HepG2 (cell line): ENCODE measurements around the gene PDZD2. TPM values are rescaled to one million over a fixed set of nuclear protein-coding genes. Genes with fewer than 3 reads are reported as not detected.

Experiments used
- ATAC-seq: fragments of 200-7000 bp; cut with Tn5 transposase; 3 replicates; pipeline ENCODE4 v1.9.1; 2020; ENCODE audit warnings: mild to moderate bottlenecking, moderate library complexity
- BruUV-seq: library from RNA; stranded (reverse); fragments of 400-500 nt; replicated peaks from 2 replicates; lab custom pipeline; 2021; lab: Mats Ljungman, UMichigan
- CTCF ChIA-PET: fragments of 300-600 bp; formaldehyde crosslinking; extraction: SDS; loops from one replicate; lab custom pipeline; 2021; ENCODE audit warnings: low total read pairs, inconsistent platforms, low intra/inter-chr PET ratio; lab: Yijun Ruan, JAX
- POLR2A ChIA-PET: fragments of 350-600 bp; sonication (Branson Sonifier 250); formaldehyde crosslinking; loops from one replicate; lab custom pipeline; 2020; ENCODE audit warnings: antibody characterized with exemption, inconsistent platforms; lab: Yijun Ruan, JAX
- DNase-seq: peaks from one replicate; pipeline ENCODE4 v3.0.0-alpha.2; 2015; ENCODE audit warnings: low spot score
- FAIRE-seq: peaks from 3 replicates; lab custom pipeline; 2011; peaks lifted over from hg19 to GRCh38; lab: Jason Lieb, UNC
- H2AFZ ChIP-seq: one replicate; pipeline ENCODE4 v1.6.1; 2011; ENCODE audit warnings: low read length, inconsistent platforms
- H3K27ac ChIP-seq: fragments of 300-600 bp; 3 replicates; pipeline ENCODE4 v1.8.0; 2011; ENCODE audit warnings: mixed run types, mild to moderate bottlenecking, mixed read lengths, low read length, inconsistent platforms; ENCODE audit not compliant: insufficient read depth; ENCODE audit errors: extremely low read length
- H3K27me3 ChIP-seq, 2 experiments: fragments of 200-600 bp in 1 of 2; 2 replicates in 1 of 2; 3 replicates in 1 of 2; pipeline versions ENCODE4 v1.6.0 to v1.8.0; 2011; ENCODE audit warnings: low read length in 2 of 2, mild to moderate bottlenecking in 2 of 2, moderate library complexity in 2 of 2, inconsistent platforms in 1 of 2; ENCODE audit not compliant: insufficient read depth in 2 of 2, control insufficient read depth in 1 of 2
- H3K36me3 ChIP-seq, 2 experiments: fragments of 200-600 bp in 1 of 2; replicated peaks in 1 of 2; 2 replicates in 1 of 2; 3 replicates in 1 of 2; pipeline versions ENCODE4 v1.5.1 to v1.8.0; 2011; ENCODE audit warnings: low read length in 2 of 2, inconsistent platforms in 1 of 2; ENCODE audit not compliant: insufficient read depth in 2 of 2, control insufficient read depth in 1 of 2
- H3K4me1 ChIP-seq: 2 replicates; pipeline ENCODE4 v1.5.1; 2012; ENCODE audit warnings: low read length, inconsistent platforms; ENCODE audit not compliant: insufficient read depth
- H3K4me2 ChIP-seq: 2 replicates; pipeline ENCODE4 v1.6.0; 2011; ENCODE audit warnings: low read depth, low read length, inconsistent platforms
- H3K4me3 ChIP-seq, 3 experiments: fragments of 200-600 bp in 1 of 3; sonication (generic), shearing (Covaris generic) in 1 of 3; replicated peaks in 1 of 3; 2 replicates each; pipeline ENCODE4 v1.5.1; 2011 to 2016; ENCODE audit warnings: low read length in 3 of 3, inconsistent platforms in 2 of 3, low read depth in 2 of 3, mild to moderate bottlenecking in 2 of 3, control low read depth in 1 of 3, mixed read lengths in 1 of 3; ENCODE audit not compliant: insufficient read depth in 1 of 3
- H3K79me2 ChIP-seq: one replicate; pipeline ENCODE4 v1.6.1; 2011; ENCODE audit warnings: low read length, inconsistent platforms; ENCODE audit not compliant: insufficient read depth
- H3K9ac ChIP-seq: 2 replicates; pipeline ENCODE4 v1.6.0; 2011; ENCODE audit warnings: mild to moderate bottlenecking, low read depth, low read length, inconsistent platforms; ENCODE audit not compliant: insufficient read depth
- H3K9me3 ChIP-seq: 2 replicates; pipeline ENCODE4 v1.5.1; 2012; ENCODE audit warnings: mild to moderate bottlenecking, low read length
- H4K20me1 ChIP-seq: 2 replicates; pipeline ENCODE4 v1.6.0; 2011; ENCODE audit warnings: inconsistent platforms, mild to moderate bottlenecking, low read length, moderate library complexity; ENCODE audit not compliant: insufficient read depth
- ATM ChIP-seq: fragments of 450-650 bp; IDR thresholded peaks from 2 replicates; pipeline ENCODE4 v1.7.1; 2017; ENCODE audit warnings: mild to moderate bottlenecking, borderline replicate concordance
- FOXK1 ChIP-seq: sonication (generic); formaldehyde crosslinking; IDR thresholded peaks from 2 replicates; pipeline ENCODE4 v1.4.0; 2020; ENCODE audit warnings: low read depth, missing genetic modification reagents, borderline replicate concordance
- HNRNPK ChIP-seq: fragments of 200-400 bp; formaldehyde crosslinking; IDR thresholded peaks from 2 replicates; pipeline ENCODE4 v1.6.1; 2018; ENCODE audit warnings: low read length, low read depth, moderate library complexity, mild to moderate bottlenecking; ENCODE audit not compliant: poor library complexity, severe bottlenecking
- JARID2 ChIP-seq: sonication (generic); formaldehyde crosslinking; IDR thresholded peaks from 2 replicates; pipeline ENCODE4 v1.8.1; 2023; ENCODE audit warnings: missing genetic modification reagents, inconsistent platforms; ENCODE audit not compliant: insufficient replicate concordance
- MXD4 ChIP-seq: IDR thresholded peaks from 2 replicates; pipeline ENCODE4 v1.6.1; 2016; ENCODE audit warnings: mild to moderate bottlenecking, missing biosample characterization, missing genetic modification reagents
- PAX8 ChIP-seq: sonication (generic); formaldehyde crosslinking; IDR thresholded peaks from 2 replicates; pipeline ENCODE4 v1.8.0; 2022; ENCODE audit warnings: mild to moderate bottlenecking, missing genetic modification reagents, borderline replicate concordance
- RBFOX2 ChIP-seq: fragments of 200-400 bp; formaldehyde crosslinking; IDR thresholded peaks from 2 replicates; pipeline ENCODE4 v1.6.1; 2017; ENCODE audit warnings: low read depth, mild to moderate bottlenecking, low read length
- TCF7L2 ChIP-seq: IDR thresholded peaks from 2 replicates; pipeline ENCODE4 v1.6.1; 2011; ENCODE audit warnings: mild to moderate bottlenecking, low read depth, low read length, moderate library complexity
- THRA ChIP-seq: sonication (generic); formaldehyde crosslinking; IDR thresholded peaks from 2 replicates; pipeline ENCODE4 v1.4.0; 2020; ENCODE audit warnings: missing genetic modification reagents, borderline replicate concordance
- ZBTB7B ChIP-seq: sonication (generic); formaldehyde crosslinking; IDR thresholded peaks from 2 replicates; pipeline ENCODE4 v1.4.0; 2020; ENCODE audit warnings: missing genetic modification reagents
- ZNF230 ChIP-seq: sonication (generic); formaldehyde crosslinking; IDR thresholded peaks from 2 replicates; pipeline ENCODE4 v1.4.0; 2020; ENCODE audit warnings: mild to moderate bottlenecking, missing genetic modification reagents
- ZNF326 ChIP-seq: sonication (generic); formaldehyde crosslinking; IDR thresholded peaks from 2 replicates; pipeline ENCODE4 v1.4.0; 2020; ENCODE audit warnings: missing genetic modification reagents, borderline replicate concordance
- ZNF343 ChIP-seq: sonication (generic); formaldehyde crosslinking; IDR thresholded peaks from 2 replicates; pipeline ENCODE4 v1.4.0; 2020; ENCODE audit warnings: mild to moderate bottlenecking, missing genetic modification reagents
- ZNF577 ChIP-seq: sonication (generic); formaldehyde crosslinking; IDR thresholded peaks from 2 replicates; pipeline ENCODE4 v1.4.0; 2020; ENCODE audit warnings: mild to moderate bottlenecking, low read depth, missing genetic modification reagents, borderline replicate concordance
- WGBS: methylation state at CpG from one replicate; pipeline ENCODE4 v1.1.6; 2017; ENCODE audit warnings: low lambda C conversion rate; 5-methylcytosine and 5-hydroxymethylcytosine counted together
- in situ Hi-C: cut with HindIII; loops from 2 replicates; pipeline ENCODE4 v1.10.0; 2017; ENCODE audit warnings: low pct_unique_long_range_greater_than_20kb; ENCODE audit not compliant: extremely low pct_ligation_motif_present
- intact Hi-C: fragments of 100-400 bp; cut with micrococcal nuclease; formaldehyde crosslinking; loops from one replicate; pipeline ENCODE4 v1.10.0; 2022; ENCODE audit not compliant: unreplicated experiment
- polyA plus RNA-seq, 8 experiments: library from polyadenylated mRNA; depleted of rRNA in 3 of 8; stranded (reverse) in 7 of 8; unstranded in 1 of 8; fragments of >200 nt; fragmentation: Illumina TruSeq in 4 of 8; extraction: Trizol in 4 of 8; gene quantifications; 2 replicates each; pipeline versions ENCODE4 v1.2.1 to v1.2.3, GENCODE V29; 2011 to 2016; ENCODE audit warnings: low read depth in 4 of 8, missing spikeins in 1 of 8, mixed read lengths in 1 of 8; ENCODE audit not compliant: insufficient read depth in 1 of 8
- total RNA-seq, 5 experiments: library from RNA; depleted of rRNA; stranded (reverse); fragments of >200 nt; fragmentation: Illumina TruSeq; extraction: Trizol; gene quantifications; 2 replicates each; pipeline ENCODE4 v1.2.3, GENCODE V29; 2016; ENCODE audit warnings: low read depth in 1 of 5
- TF ChIP-seq, protein P1 (sequence below): sonication (generic); formaldehyde crosslinking; IDR thresholded peaks from 2 replicates; pipeline ENCODE4 v1.4.0; 2020; ENCODE audit warnings: missing genetic modification reagents, borderline replicate concordance
- TF ChIP-seq, protein P2 (sequence below): sonication (generic); formaldehyde crosslinking; conservative IDR thresholded peaks from 2 replicates; pipeline ENCODE4 v1.4.0; 2020; ENCODE audit warnings: missing genetic modification reagents

PDZD2 gene
- total and polyA plus RNA-seq, 2 of the 13 experiments (the other 11 are each of a cell fraction or from before 2014, with no cell fraction given) = 0.04 TPM; not detected in 1

GRCh38 chr5:31832966-31833365 lies 194.0 kb downstream of the PDZD2 start:
- no peaks in the 10 kb centered on the region for H3K36me3 ChIP-seq
- H3K4me2 ChIP-seq = no peak overlapping the region
- WGBS = 3% methylated on average over 4 of the region's 4 CpGs
- BruUV-seq = no TSS peak
- TF ChIP-seq FOXK1 (CRISPR knock-in tag) (no peak), ZNF326 (CRISPR knock-in tag) (no peak), ZBTB7B (CRISPR knock-in tag) (no peak), RBFOX2 (no peak), THRA (CRISPR knock-in tag) (no peak), MXD4 (CRISPR knock-in tag) (no peak), HNRNPK (no peak), ATM (no peak), ZNF230 (CRISPR knock-in tag) (no peak), ZNF343 (CRISPR knock-in tag) (no peak), TCF7L2 (no peak), ZNF577 (no peak), PAX8 (no peak), JARID2 (no peak)
- TF ChIP-seq, protein P1, sequence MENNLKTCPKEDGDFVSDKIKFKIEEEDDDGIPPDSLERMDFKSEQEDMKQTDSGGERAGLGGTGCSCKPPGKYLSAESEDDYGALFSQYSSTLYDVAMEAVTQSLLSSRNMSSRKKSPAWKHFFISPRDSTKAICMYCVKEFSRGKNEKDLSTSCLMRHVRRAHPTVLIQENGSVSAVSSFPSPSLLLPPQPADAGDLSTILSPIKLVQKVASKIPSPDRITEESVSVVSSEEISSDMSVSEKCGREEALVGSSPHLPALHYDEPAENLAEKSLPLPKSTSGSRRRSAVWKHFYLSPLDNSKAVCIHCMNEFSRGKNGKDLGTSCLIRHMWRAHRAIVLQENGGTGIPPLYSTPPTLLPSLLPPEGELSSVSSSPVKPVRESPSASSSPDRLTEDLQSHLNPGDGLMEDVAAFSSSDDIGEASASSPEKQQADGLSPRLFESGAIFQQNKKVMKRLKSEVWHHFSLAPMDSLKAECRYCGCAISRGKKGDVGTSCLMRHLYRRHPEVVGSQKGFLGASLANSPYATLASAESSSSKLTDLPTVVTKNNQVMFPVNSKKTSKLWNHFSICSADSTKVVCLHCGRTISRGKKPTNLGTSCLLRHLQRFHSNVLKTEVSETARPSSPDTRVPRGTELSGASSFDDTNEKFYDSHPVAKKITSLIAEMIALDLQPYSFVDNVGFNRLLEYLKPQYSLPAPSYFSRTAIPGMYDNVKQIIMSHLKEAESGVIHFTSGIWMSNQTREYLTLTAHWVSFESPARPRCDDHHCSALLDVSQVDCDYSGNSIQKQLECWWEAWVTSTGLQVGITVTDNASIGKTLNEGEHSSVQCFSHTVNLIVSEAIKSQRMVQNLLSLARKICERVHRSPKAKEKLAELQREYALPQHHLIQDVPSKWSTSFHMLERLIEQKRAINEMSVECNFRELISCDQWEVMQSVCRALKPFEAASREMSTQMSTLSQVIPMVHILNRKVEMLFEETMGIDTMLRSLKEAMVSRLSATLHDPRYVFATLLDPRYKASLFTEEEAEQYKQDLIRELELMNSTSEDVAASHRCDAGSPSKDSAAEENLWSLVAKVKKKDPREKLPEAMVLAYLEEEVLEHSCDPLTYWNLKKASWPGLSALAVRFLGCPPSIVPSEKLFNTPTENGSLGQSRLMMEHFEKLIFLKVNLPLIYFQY (CRISPR knock-in tag) = no peak
- TF ChIP-seq, protein P2, sequence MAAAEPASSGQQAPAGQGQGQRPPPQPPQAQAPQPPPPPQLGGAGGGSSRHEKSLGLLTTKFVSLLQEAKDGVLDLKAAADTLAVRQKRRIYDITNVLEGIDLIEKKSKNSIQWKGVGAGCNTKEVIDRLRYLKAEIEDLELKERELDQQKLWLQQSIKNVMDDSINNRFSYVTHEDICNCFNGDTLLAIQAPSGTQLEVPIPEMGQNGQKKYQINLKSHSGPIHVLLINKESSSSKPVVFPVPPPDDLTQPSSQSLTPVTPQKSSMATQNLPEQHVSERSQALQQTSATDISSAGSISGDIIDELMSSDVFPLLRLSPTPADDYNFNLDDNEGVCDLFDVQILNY (CRISPR knock-in tag) = no peak
- no peaks in the 10 kb centered on the region for H3K79me2 ChIP-seq
- in situ Hi-C loops = no loop called here
- intact Hi-C loops = no loop called here
- no peak overlapping the region for H2AFZ ChIP-seq
- H4K20me1 ChIP-seq = no peaks in the 10 kb centered on the region
- FAIRE-seq (no peak), ATAC-seq (no peak), DNase-seq (no peak)
- ChIA-PET POLR2A (no interaction called here), CTCF (no interaction called here)
- no peak overlapping the region for H3K4me3 ChIP-seq
- H3K4me1 ChIP-seq = no peaks in the 10 kb centered on the region
- no peak overlapping the region for H3K27ac ChIP-seq
- H3K27me3 ChIP-seq = no peaks in the 10 kb centered on the region; a peak in 1 of 5 replicates
- no peak overlapping the region for H3K9ac ChIP-seq
- H3K9me3 ChIP-seq = peaks cover 15% of the 10 kb centered on the region
